Duodenal mucosa (tissue), 2 donors: ENCODE data around the gene WDFY2.

Source experiments
- H3K27ac ChIP-seq: one replicate; pipeline ENCODE4 v1.7.0; 2013; ENCODE audit warnings: low read depth, low read length
- H3K27me3 ChIP-seq, 2 donors: one replicate each; pipeline ENCODE4 v1.7.0; 2013; ENCODE audit warnings: low read length in 2 of 2, control low read depth in 1 of 2; ENCODE audit not compliant: insufficient read depth in 2 of 2, control insufficient read depth in 1 of 2
- H3K36me3 ChIP-seq, 2 donors: one replicate each; pipeline ENCODE4 v1.7.0; 2013; ENCODE audit warnings: low read length in 2 of 2, control low read depth in 1 of 2; ENCODE audit not compliant: insufficient read depth in 2 of 2, control insufficient read depth in 1 of 2
- H3K4me1 ChIP-seq, 2 donors: one replicate each; pipeline ENCODE4 v1.7.0; 2013; ENCODE audit warnings: low read length in 2 of 2, control low read depth in 1 of 2; ENCODE audit not compliant: insufficient read depth in 2 of 2, control insufficient read depth in 1 of 2
- H3K4me3 ChIP-seq, 2 donors: one replicate each; pipeline ENCODE4 v1.7.0; 2013; ENCODE audit warnings: low read length in 2 of 2, low read depth in 1 of 2
- H3K9ac ChIP-seq, 2 donors: one replicate each; pipeline ENCODE4 v1.7.0; 2013; ENCODE audit warnings: low read length in 2 of 2, low read depth in 1 of 2
- H3K9me3 ChIP-seq, 2 donors: one replicate each; pipeline ENCODE4 v1.7.0; 2013; ENCODE audit warnings: low read length in 2 of 2, control low read depth in 1 of 2; ENCODE audit not compliant: control insufficient read depth in 1 of 2

Gene WDFY2

DNA sequence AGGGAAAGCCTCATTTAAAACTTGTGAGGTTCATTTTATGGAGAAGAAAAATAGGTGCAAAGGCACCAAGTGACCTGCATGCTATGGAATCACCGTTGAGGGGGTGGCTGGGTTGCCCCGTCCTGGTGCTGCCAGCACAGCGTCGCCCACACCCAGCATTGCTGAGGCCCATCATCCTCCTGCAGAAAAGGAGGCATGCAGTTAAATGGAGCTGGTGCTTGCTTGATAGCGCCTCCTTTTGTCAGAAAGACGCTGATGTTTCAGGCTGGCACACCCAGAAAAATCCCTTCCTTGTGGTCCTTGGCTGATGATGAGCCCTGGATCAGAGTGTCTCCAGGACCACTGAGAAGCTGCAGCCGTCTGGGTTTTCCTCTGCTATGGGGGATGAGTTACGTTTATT is 182.8 kb downstream of the WDFY2 start:
- Histone ChIP-seq H3K4me1 (peaks cover 31 to 39% of the 10 kb centered on the region in 2 donors), H3K27me3 (no peaks in the 10 kb centered on the region), H3K9me3 (no peaks in the 10 kb centered on the region), H3K4me3 (no peak overlapping the region), H3K9ac (no peak overlapping the region), H3K27ac (no peak overlapping the region), H3K36me3 (peaks cover 6 to 16% of the 10 kb centered on the region in 2 donors)

DNA sequence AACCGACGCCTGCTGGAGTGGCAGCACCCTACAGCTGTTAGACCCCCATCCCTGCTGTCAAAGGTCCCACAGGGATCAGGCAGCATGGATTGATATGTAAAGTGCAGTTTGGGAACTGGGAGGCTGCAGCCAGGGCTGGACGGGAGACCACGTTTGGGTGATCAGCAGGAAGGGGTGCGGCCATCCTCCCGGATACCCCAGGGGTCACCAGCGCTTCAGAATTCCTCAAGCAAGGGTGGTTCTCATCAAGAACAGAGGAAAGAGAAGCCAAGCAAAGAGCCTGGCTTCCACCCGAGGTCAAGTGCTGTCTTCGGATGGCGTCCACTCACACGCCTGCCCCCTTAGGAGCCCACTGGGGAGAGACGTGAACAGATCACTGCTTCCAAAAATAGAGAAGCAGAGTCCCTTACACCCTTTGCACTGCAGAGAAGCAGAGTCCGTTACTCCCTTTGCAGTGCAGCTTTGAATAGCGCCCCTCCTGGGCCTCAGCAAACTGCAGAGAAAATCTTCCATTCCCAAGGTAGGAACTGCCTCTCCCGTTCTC is 184.2 kb downstream of the WDFY2 start:
- no peak overlapping the region for H3K27ac ChIP-seq
- H3K36me3 ChIP-seq = peaks cover 0 to 16% of the 10 kb centered on the region in 2 donors
- H3K9ac ChIP-seq = no peak overlapping the region
- no peaks in the 10 kb centered on the region for H3K27me3 ChIP-seq
- H3K4me3 ChIP-seq = no peak overlapping the region
- no peaks in the 10 kb centered on the region for H3K9me3 ChIP-seq
- H3K4me1 ChIP-seq = peaks cover 31 to 45% of the 10 kb centered on the region in 2 donors

DNA sequence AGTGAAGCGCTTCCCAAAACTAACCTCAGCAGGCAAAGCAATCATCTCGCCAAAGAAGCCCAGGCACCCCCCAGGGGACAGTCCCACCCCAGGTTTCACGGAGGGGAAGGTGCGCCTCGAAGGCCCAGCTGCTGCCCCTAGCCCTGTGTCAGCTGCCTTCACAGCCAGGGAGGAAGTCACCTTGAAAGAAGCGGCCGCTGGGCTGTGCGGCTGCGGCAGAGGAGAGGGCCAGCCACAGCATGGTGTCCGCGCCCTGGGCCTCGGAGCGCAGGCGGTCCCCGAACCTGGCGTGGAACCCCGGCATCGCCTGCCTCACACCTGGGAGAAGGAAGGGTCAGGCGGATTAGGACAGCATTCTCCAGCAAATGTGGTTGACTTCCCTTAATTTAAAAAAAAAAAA is 184.7 kb downstream of the WDFY2 start:
- Histone ChIP-seq H3K4me1 (peaks cover 30 to 44% of the 10 kb centered on the region in 2 donors), H3K4me3 (no peak overlapping the region), H3K36me3 (peaks cover 0 to 16% of the 10 kb centered on the region in 2 donors), H3K9me3 (no peaks in the 10 kb centered on the region), H3K27me3 (no peaks in the 10 kb centered on the region), H3K27ac (no peak overlapping the region), H3K9ac (no peak overlapping the region)

DNA sequence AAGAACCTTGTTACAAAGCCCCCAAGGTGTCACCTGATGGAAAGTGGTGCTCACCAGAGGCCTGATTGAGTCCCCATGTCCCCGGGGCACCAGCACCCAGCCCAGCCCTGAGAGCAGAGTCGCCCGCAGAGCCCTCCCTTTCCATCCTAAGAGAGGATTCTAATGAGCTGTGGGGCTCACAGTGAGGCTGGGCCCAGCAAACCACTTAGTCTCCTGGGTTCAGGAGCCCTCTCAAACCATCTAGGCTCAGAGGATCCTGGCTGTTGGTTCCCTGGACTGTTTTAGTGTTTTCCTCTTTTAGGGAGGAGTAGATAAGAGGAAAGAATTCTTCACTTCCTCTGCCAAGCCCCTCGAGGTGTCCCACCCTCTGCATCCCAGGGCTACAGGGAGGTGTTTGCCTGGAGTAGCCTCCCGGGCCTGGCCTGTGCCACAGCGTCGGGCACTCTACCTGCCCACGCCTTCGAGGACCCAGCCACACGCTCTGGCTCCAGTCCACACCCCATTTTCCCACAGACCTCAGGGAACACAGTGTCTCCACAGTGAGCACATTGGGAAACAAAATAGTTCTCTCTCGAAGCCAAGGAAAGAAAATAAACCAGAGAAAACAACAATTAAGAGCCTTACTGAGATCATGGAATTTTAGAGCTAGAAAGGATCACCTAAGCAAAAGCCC is 185.3 kb downstream of the WDFY2 start:
- no peak overlapping the region for H3K4me3 ChIP-seq
- H3K27ac ChIP-seq = no peak overlapping the region
- H3K36me3 ChIP-seq = peaks cover 0 to 16% of the 10 kb centered on the region in 2 donors
- H3K27me3 ChIP-seq = no peaks in the 10 kb centered on the region
- no peaks in the 10 kb centered on the region for H3K9me3 ChIP-seq
- H3K9ac ChIP-seq = no peak overlapping the region
- peaks cover 24 to 38% of the 10 kb centered on the region in 2 donors for H3K4me1 ChIP-seq

DNA sequence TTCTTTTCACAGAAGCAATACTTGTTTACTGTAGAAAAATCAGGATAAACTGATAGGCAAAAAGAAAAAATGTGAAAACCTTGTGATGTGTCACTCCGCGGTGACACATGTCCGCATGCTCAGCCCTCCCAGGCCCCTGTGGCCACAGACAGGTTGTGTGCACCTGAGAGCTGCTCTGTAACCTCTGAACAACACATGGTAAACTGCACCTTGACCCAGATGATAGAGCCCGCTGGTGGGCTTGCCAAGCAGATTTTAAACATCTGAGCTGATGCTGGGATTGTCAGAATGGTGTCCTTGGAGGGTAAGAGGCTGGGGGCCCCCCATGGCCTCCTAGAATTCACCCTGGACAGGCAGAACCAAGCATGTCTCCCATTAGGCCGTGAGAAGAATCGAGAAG is 185.9 kb downstream of the WDFY2 start:
- H3K36me3 ChIP-seq = peaks cover 0 to 16% of the 10 kb centered on the region in 2 donors

DNA sequence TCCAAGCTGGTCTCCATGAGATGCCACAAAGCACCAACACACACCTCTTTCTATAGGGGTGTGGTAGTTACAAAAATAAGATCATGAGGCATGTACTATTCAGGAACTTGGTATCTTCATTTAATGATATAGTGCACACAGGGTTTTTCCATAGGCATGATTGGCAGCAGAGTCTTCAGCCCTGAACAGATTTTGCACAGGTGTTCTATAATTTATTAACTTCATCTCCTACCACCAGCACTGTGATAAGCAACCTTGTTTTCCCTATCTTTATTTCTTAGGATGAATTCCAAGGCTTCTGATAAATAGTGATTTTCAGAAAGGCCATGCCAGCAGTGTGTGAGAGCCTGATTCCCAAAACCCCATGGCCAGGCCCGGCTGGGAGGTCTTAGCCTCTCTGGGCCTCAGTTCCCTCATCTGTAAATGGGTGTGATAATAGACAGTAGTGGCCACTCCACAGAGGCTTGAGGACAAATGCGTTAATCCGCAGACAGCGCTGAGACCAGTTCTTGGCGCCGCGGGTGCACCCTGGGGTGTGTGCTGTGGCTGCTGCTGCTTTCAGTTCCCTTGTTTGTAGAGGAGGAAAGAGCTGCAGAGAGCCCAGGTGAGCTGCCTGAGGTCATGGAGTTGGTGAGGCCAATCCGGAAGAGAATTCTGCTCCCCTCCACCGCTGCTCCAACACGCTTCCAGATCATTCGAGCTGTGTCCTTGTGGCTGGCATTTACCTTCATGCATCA is 186.6 kb downstream of the WDFY2 start:
- Histone ChIP-seq H3K4me1 (peaks cover 15 to 32% of the 10 kb centered on the region in 2 donors), H3K27ac (no peak overlapping the region), H3K27me3 (no peaks in the 10 kb centered on the region), H3K9ac (no peak overlapping the region), H3K36me3 (peaks cover 0 to 15% of the 10 kb centered on the region in 2 donors), H3K4me3 (no peak overlapping the region), H3K9me3 (no peaks in the 10 kb centered on the region)

More for the DNA sequence above, 185.9 kb downstream of the WDFY2 start:
- Histone ChIP-seq H3K27me3 (no peaks in the 10 kb centered on the region), H3K4me3 (no peak overlapping the region), H3K27ac (no peak overlapping the region), H3K9me3 (no peaks in the 10 kb centered on the region), H3K4me1 (peaks cover 18 to 32% of the 10 kb centered on the region in 2 donors), H3K9ac (no peak overlapping the region)

DNA sequence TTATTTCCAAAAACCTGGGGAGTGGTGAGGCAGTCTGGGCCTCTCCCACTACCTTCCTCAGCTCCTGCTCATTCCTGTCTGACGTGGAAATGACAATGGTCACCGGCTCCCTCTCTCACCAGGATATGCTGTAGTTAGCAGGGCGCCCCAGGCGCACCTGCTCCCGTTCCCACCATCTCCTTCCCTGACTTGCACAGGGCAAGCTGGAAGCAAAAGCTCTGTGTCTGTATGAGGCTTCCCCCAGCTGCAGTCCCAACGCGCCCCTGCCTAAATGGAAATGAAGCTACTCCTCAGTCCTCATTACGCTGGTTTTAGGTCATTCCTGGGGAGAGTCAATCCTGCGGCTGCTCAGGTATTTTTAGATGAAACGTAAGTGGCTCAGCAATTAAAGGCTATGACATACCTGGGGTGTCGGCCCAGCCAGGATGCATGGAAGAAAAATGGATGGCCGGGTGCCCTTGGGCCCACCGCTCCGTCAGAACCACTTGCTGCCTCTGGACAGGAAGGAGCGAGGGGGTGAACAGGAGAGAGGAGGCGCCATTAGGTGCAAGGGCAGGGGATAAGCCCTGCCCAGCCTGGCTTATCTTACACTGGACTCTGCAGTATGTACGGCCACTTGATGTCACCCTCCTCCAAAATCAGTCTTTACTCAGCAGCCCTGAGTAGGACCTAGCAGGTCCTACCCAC is 187.3 kb downstream of the WDFY2 start:
- Histone ChIP-seq H3K27me3 (no peaks in the 10 kb centered on the region), H3K4me3 (no peak overlapping the region), H3K36me3 (peaks cover 0 to 13% of the 10 kb centered on the region in 2 donors), H3K9ac (no peak overlapping the region), H3K9me3 (no peaks in the 10 kb centered on the region), H3K27ac (no peak overlapping the region), H3K4me1 (peaks cover 15 to 32% of the 10 kb centered on the region in 2 donors)

DNA sequence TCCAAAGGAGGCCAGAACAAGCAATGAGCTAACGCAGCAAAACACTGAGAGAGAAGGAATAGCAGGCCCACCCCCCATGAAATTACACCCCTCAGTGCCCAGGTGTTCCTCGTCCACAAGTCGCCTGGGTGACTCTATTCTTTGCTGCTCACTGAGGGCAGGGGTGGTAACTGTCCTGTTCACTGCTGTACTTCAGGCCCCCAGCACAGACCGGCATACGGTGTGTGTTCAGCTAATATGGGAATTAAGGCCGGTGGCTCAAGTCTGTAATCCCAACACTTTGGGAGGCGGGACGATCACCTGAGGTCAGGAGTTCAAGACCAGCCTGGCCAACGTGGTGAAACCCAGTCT is 187.8 kb downstream of the WDFY2 start:
- Histone ChIP-seq H3K9ac (no peak overlapping the region), H3K36me3 (peaks cover 0 to 12% of the 10 kb centered on the region in 2 donors), H3K27ac (no peak overlapping the region), H3K9me3 (no peaks in the 10 kb centered on the region), H3K4me3 (no peak overlapping the region), H3K4me1 (peaks cover 15 to 32% of the 10 kb centered on the region in 2 donors), H3K27me3 (no peaks in the 10 kb centered on the region)

DNA sequence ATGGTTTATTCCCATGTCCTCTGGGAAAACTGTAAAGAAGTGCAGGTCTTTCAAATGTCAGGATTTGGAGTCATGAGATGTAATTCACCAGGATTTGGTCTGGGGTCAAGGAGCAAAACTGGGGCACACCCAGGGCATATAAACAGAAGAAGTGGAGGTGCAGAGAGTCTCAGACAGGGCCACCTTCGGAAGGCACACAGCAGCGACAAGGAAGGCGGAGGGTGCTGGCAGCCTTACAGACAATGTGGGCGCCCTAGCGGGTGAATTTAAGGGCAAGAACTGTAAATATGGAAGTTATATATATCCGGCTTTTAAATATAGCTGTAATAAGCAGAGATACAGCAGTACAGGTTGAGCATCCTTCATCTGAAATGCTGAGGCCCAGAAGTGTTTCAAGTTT is 188.5 kb downstream of the WDFY2 start:
- Histone ChIP-seq H3K9me3 (no peaks in the 10 kb centered on the region), H3K4me1 (peaks cover 15 to 32% of the 10 kb centered on the region in 2 donors), H3K4me3 (no peak overlapping the region), H3K27ac (no peak overlapping the region), H3K27me3 (no peaks in the 10 kb centered on the region), H3K9ac (no peak overlapping the region), H3K36me3 (peaks cover 0 to 8% of the 10 kb centered on the region in 2 donors)

DNA sequence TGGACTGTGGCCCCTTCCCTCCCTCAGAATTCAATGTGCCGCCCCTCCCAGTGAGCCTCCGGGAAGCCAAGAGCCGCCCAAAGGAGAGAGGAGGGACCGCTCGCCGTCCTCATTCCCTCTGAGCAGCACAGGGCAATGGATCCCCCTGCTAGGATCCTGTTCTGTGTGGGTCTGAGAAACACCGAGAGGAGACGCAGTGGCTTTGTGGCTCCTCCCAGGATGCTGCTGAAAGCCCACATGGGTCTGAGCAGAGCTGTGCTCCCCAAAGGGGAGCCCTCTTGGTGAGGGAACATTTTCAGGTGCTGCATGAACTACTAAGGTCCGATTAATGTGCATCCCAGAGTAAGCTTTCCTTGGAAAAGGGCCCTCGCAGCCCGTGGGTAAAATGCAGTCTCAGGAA is 189.3 kb downstream of the WDFY2 start:
- Histone ChIP-seq H3K4me3 (no peak overlapping the region), H3K9ac (no peak overlapping the region), H3K27me3 (no peaks in the 10 kb centered on the region), H3K27ac (no peak overlapping the region), H3K9me3 (no peaks in the 10 kb centered on the region), H3K36me3 (peaks cover 0 to under 1% of the 10 kb centered on the region in 2 donors), H3K4me1 (peaks cover 15 to 32% of the 10 kb centered on the region in 2 donors)
